GM12872 (cell line): Measurements from ENCODE around the gene NEBL.

Experiments
- TF ChIP-seq, protein P1 (sequence below): IDR thresholded peaks from 3 replicates; pipeline ENCODE4 v1.5.1; 2011; ENCODE audit warnings: low read depth, mild to moderate bottlenecking, low read length, moderate library complexity; ENCODE audit not compliant: insufficient read depth

Gene NEBL

DNA sequence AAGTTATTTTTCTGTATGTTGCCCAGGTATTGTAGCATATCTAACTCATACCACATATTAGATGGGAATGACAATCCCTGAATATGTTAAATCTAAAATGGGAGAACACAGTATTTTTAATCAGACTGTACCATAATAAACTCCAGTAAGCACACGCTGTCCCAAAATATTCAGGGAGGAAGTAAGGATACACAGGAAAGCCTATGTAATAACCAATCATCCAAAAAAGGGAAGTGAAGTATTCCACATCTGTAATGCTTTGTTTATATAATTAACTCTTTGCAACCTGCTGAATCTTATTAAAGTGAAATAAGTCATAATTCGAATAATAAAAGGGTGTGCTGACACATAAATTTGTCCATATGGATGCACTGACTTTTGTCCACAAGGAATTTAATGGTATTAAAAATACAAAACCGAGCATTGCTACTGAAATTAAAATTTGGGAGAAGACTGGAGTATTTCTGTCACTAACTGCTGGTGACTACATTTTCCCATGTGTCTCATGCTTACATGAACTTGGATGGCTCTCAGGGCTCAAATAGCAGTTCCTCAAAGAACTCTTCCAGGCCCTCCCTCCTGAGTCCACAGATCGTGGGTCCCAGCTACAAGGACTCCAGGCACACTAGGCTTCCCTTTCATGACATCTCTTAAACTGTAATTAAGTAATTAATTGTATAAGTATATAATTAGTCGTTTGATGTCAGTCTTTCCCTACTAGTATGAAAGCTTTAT, 120.6 kb downstream of the NEBL start:
- TF ChIP-seq, protein P1, sequence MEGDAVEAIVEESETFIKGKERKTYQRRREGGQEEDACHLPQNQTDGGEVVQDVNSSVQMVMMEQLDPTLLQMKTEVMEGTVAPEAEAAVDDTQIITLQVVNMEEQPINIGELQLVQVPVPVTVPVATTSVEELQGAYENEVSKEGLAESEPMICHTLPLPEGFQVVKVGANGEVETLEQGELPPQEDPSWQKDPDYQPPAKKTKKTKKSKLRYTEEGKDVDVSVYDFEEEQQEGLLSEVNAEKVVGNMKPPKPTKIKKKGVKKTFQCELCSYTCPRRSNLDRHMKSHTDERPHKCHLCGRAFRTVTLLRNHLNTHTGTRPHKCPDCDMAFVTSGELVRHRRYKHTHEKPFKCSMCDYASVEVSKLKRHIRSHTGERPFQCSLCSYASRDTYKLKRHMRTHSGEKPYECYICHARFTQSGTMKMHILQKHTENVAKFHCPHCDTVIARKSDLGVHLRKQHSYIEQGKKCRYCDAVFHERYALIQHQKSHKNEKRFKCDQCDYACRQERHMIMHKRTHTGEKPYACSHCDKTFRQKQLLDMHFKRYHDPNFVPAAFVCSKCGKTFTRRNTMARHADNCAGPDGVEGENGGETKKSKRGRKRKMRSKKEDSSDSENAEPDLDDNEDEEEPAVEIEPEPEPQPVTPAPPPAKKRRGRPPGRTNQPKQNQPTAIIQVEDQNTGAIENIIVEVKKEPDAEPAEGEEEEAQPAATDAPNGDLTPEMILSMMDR = no peak

DNA sequence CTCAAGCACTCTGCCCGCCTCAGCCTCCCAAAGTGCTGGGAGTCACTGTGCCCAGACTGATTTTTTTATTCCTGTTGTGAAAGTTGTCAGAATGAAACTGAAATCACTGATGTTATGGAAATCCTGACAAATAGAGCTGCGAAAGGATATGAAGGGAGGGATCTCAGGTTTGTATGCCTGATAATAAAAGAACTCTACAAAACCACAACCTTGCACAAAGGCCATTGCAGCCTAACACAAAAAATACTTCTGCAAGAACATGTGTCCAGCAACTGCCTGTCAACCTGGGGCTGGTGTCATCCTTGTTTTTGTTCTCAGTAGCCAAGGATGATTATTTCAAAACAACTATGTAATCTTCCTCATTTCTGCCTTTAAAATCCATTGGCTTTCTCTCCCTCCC, 126.1 kb downstream of the NEBL start:
- TF ChIP-seq, protein P1 = no peak

DNA sequence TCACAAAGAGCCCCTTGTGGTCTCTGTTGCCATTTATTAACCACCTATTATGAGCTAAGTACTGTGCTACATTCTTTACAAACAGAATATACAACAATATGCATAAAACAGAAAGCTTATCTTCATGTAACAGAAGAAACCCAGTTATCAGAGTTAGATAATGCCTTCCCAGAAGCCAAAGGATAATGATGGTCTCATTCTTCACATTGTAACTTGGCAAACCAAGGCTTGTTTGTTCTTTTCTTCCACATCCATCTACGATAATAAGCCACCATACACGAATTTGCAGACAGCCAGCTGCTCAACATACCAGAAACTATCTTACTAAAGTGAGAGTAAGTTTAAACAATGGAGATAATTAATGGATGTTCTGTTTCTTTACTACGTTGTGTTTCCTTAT, 127.6 kb downstream of the NEBL start:
- TF ChIP-seq, protein P1 = no peak

DNA sequence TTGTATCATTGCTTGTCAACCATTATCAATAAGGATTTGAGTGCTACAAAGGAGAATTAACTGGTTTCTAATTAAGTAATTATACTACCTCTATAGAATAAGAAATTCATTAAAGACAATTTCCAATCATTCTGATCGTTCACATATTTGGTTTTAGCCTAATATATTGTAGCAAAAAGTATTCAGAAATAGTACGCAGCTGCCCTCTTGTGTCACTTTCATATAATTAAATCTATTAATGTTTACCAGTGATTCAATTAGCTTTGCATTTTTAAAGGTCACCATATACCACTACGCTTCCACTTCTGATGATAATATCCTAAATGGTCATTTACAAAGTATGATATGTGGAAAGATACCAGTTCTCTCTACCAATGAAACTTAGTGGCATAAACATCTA, 128.3 kb downstream of the NEBL start:
- TF ChIP-seq, protein P1 = peak; percentile 9; the same call in 1 of the 3 replicates

DNA sequence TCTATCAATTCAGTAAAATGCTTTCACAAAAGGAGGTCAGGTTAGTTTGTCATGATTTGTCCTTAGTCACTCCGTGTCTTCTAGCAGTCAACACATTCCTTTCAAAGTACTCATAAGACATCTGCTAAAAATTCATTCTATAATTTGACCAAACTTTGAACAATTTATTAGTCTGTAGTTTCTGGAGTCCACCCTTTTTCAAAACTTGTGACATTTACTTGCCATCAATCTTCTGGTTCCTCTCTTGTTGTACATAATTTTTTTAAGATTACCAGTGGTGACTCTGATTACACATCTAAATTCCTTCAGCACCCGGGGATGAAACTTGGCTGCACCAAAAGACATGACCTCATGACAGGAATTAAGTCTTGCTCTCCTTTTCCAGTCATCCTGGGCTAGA, 130.1 kb downstream of the NEBL start:
- TF ChIP-seq, protein P1 = no peak

DNA sequence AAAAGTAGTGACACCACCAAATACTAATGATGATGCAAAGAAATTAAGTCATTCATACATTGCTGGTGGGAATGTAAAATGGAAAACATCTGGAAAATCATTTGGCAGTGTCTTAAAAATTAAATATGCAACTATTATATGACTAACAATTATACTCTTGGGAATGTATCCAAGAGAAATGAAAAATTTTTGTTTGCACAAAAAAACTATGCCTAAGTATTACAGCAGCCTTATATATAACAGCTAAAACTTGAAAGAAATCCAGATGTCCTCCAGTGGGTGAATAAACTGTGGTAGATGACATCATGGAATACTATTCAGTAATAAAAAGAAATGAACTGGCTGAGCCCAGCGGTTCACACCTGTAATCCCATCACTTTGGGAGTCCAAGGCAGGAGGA, 132.0 kb downstream of the NEBL start:
- TF ChIP-seq, protein P1 = no peak

DNA sequence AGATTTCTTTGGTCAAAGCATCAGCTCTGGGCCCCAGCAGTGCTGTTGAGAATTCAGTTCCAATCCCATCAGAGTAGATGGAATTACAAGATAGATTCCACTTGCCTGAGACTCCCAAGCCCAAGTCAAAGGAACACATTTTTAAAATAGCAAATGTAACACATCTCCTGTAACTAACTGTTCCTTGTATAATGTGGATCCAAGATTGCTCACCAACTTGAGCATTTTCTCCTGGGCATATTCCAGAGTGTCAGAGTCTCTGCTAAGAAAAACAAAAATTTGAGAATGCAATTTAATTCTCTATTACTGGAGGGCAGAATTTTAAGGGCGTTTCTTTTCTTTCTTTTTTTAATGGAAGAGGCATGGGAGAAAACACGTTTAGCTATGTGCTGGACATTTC, 136.7 kb downstream of the NEBL start:
- TF ChIP-seq, protein P1 = no peak
